NB4 (cell line): ENCODE measurements around the gene PCSK6.

Experiments
- DNase-seq: peaks from one replicate; pipeline ENCODE4 v3.0.0; 2010; ENCODE audit warnings: low read depth
- H3K4me3 ChIP-seq: one replicate; pipeline ENCODE4 v1.5.1; 2011; ENCODE audit warnings: mild to moderate bottlenecking, low read depth, low read length, moderate library complexity
- MYC ChIP-seq: IDR thresholded peaks from 2 replicates; pipeline ENCODE4 v1.6.1; 2011; ENCODE audit warnings: low read depth, low read length
- POLR2A ChIP-seq: IDR thresholded peaks from 2 replicates; pipeline ENCODE4 v1.6.1; 2011; ENCODE audit warnings: mild to moderate bottlenecking; ENCODE audit not compliant: insufficient read length; ENCODE audit errors: extremely low read depth
- TF ChIP-seq, protein P1 (sequence below): IDR thresholded peaks from one replicate; pipeline ENCODE4 v1.5.1; 2012; ENCODE audit warnings: low read depth, low read length
- TF ChIP-seq, protein P2 (sequence below): IDR thresholded peaks from 2 replicates; pipeline ENCODE4 v1.6.1; 2011; ENCODE audit warnings: low read depth, low read length

Gene PCSK6

DNA sequence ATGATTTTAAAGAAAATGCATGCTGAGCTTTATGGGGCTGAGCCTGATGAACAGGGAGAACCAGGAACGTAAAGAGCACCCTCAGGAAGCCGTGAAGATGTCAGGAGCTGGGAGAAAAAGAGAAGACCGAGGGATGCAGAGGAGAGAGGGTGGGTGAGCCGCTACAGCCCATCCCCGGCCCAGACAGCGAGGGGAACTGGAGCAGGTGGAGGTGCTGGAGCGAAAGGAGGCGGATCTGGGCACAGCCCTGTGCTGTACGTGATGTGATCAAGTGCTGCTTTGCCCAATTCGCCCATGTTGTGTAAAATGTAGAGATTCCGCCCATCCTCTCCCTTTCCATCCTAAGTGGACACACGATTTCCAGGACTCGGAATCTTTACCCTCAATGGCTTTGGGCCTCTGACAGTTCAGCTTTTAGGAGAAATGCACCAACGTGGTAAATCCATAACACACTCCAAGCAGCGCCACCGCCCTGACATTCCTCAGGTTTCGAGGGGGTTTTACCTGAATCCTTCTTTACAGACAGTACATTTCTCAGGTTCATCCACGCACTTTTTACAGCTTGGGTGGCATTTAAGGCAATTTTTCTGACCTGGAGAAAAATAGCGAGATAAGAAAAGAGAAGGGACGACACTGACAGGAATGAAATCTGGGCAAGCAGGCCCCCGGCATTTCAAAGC, 167.4 kb downstream of the PCSK6 start:
- no peak overlapping the region for H3K4me3 ChIP-seq
- no peak for DNase-seq
- TF ChIP-seq POLR2A, result no peak

- peak; percentile 95 for TF ChIP-seq MYC
- TF ChIP-seq, protein P1, sequence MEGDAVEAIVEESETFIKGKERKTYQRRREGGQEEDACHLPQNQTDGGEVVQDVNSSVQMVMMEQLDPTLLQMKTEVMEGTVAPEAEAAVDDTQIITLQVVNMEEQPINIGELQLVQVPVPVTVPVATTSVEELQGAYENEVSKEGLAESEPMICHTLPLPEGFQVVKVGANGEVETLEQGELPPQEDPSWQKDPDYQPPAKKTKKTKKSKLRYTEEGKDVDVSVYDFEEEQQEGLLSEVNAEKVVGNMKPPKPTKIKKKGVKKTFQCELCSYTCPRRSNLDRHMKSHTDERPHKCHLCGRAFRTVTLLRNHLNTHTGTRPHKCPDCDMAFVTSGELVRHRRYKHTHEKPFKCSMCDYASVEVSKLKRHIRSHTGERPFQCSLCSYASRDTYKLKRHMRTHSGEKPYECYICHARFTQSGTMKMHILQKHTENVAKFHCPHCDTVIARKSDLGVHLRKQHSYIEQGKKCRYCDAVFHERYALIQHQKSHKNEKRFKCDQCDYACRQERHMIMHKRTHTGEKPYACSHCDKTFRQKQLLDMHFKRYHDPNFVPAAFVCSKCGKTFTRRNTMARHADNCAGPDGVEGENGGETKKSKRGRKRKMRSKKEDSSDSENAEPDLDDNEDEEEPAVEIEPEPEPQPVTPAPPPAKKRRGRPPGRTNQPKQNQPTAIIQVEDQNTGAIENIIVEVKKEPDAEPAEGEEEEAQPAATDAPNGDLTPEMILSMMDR, result peak; percentile 82
- no peak for TF ChIP-seq POLR2A
- TF ChIP-seq, protein P2, sequence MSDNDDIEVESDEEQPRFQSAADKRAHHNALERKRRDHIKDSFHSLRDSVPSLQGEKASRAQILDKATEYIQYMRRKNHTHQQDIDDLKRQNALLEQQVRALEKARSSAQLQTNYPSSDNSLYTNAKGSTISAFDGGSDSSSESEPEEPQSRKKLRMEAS, result peak; percentile 90
- no peak overlapping the region for H3K4me3 ChIP-seq
- DNase-seq, result peak; percentile 99
These were observed 168.9 kb downstream of the PCSK6 start for GRCh38 chr15:101320501-101321052.

DNA sequence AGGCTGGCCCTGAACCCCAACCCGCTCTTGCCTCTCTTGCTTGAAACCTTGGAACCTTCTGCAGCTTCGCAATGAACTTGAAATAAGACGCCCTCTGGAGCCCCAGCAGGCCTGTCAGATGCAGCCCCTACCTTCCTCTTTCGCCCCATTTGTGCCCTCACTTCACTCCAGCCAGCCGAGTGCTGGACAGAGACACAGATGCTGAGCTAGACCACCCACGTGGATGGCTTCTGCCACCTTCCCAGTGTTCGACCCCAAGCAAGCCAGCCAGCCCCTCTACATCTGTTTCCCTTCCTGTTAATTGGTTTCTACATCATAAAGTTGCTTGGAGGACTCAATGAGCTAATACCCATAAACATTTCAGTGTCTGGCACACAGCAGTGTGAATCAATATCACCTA, 170.7 kb downstream of the PCSK6 start:
- no peak overlapping the region for H3K4me3 ChIP-seq
- DNase-seq, result peak; percentile 35
- TF ChIP-seq, protein P1, result no peak
- TF ChIP-seq, protein P2, result peak; percentile 94
- TF ChIP-seq MYC (peak; percentile 65; the same call in 1 of the 2 replicates), POLR2A (no peak)

- H3K4me3 ChIP-seq, result no peak overlapping the region
- TF ChIP-seq, protein P1, result no peak
- TF ChIP-seq, protein P2, result no peak
- TF ChIP-seq MYC (no peak), POLR2A (no peak)
- DNase-seq, result no peak
These were observed 171.2 kb downstream of the PCSK6 start for GRCh38 chr15:101318147-101318819.

- no peak for DNase-seq
- no peak overlapping the region for H3K4me3 ChIP-seq
- TF ChIP-seq, protein P2, result no peak
- TF ChIP-seq POLR2A (no peak), MYC (no peak)
- TF ChIP-seq, protein P1, result no peak
These were observed 172.1 kb downstream of the PCSK6 start for GRCh38 chr15:101317336-101317872.

GRCh38 chr15:101316529-101316928, 173.0 kb downstream of the PCSK6 start:
- no peak for DNase-seq
- no peak overlapping the region for H3K4me3 ChIP-seq
- TF ChIP-seq, protein P2, result no peak
- TF ChIP-seq, protein P1, result no peak
- no peak for TF ChIP-seq POLR2A
- TF ChIP-seq MYC, result no peak
